ENCODE results near the gene VPS54.
"Not testable (repeated sequence)": the region's sequence is repeated elsewhere in the genome, so short reads cannot be mapped to it uniquely, and the experiment has no call there.

Gene VPS54

DNA sequence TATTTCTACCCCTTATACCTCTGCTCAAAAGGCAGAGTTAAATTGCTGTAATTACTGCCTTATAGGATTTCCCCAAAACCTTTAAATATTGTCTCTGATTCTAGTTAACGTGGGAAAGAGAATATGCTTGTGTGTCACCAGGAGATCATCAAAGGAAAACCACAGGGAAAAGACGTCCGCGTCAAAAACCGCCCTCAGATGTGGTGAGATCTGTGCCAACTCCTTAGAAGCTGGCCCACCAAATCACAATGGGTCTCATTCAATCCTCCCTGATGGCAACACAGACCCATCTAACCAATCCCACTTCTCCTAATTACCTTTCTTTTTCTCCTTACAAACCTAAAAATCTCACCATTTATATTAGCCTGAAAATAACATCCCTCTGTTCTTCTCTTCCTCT, 25.4 kb downstream of the VPS54 start:
- no peak for DNase-seq (ENCODE audit: low read depth in 3 of 3)

- DNase-seq (ENCODE audit: low read depth in 3 of 3): not testable (repeated sequence)
Measured at GRCh38 chr2:63993130-63993584, 26.1 kb downstream of the VPS54 start.

DNA sequence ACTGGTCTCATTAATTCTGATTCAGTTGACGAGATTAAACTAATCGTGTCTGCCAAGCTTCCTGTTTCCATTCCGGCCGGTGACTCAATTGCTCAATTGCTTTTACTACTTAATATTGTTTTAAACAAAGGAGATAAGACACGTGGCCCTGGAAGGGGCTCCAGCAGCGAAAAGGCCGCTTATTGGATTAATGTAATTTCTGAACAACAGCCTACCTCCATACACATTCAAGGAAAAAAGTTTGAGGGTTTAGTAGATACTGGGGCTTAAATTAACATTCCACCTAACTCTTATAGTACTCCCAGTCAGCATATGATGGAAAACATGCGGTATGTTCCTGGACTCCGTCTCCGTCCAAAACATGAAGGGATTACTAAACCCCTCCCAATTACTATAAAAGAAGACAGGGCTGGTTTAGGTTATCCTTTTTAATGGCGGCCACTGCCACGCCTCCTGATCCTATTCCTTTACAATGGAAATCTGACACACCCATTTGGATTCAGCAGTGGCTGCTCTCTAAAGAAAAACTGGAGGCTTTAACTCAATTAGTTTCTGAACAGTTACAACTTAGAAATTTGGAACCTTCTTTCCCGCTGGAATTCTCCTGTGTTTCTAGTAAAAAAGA, 27.1 kb downstream of the VPS54 start:
- no peak for DNase-seq (ENCODE audit: low read depth in 3 of 3)

DNA sequence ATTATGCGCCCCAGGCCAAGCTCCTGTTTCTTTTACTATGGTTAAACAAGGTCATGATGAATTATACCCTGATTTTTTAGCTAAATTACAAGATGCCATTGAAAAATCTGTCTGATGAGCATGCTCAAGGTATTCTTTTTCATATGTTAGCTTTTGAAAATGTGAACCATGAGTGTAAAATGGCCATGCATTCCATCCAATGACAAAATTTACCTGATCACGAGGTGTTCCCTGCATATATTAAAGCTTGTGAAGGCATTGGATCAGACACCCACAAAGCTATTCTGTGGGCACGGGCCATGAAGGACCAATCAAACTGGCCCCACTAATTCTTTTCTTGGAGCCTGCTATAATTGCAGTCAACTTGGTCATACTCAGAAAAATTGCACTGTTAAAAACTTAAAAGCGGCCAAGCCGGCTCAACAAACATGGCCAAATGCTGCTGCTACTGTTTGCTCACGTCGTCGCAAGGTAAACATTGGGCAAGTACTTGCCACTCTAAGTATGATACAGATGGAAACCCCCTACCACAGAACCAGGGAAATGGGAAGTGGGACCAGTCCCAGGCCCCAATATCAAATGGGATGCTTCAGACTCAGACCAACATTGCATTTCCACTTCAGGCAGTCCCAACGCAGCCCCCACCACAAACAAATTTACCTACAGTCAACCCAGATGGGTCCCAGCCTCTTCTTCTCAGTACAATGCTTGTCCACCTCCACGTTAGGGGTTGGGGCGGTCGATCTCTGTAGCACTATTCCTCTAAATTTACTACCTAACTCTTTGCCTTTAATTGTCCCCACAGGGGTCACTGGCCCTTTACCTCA, 27.8 kb downstream of the VPS54 start:
- not testable (repeated sequence) for DNase-seq (ENCODE audit: low read depth in 3 of 3)

DNA sequence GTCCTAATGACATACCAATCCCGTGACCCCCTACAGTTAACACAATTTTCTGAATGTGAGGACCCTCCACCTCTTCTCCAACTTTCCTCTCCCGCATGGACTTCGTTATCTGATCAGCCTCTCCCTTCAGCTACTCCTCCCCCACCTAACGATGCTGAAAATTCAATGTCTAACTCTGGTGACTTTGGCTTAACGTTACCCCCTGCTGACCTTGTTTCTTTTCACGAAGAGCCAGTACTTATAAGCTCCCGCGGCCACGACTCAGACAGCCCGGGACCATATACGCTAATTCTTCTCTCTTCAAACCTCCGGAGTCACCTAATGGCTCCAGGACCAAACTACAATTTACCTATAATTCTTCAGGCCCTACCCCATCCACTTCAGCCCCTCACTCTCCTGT, 29.2 kb downstream of the VPS54 start:
- no peak for DNase-seq (ENCODE audit: low read depth in 3 of 3)

DNA sequence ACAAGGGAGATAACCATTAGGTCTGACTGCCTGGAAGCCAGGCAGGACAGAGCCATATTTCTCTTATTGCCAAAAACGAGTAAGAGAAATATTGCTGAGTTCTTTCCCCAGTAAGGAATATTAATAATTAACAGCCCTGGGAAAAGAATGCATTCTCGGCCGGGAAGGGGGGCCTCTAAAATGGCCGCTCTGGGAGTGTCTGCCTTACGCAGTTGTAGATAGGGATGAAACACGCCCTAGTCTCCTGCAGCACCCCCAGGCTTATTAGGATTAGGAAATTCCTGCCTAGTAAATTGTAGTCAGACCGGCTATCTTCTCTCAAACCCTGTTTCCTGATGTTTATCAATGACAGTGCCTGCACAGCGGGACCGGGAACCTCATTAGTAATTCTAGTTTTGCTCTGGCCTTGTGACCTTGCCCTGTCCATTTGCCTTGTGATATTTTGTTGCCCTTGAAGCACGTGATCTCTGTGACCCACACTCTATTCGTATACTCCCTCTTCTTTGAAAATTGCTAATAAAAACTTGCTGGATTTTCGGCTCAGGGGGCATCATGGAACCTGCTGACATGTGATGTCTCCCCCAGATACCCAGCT, 30.3 kb downstream of the VPS54 start:
- not testable (repeated sequence) for DNase-seq (ENCODE audit: low read depth in 3 of 3)

GRCh38 chr2:63984606-63985359, 34.4 kb downstream of the VPS54 start:
- no peak for DNase-seq (ENCODE audit: low read depth in 3 of 3)

DNA sequence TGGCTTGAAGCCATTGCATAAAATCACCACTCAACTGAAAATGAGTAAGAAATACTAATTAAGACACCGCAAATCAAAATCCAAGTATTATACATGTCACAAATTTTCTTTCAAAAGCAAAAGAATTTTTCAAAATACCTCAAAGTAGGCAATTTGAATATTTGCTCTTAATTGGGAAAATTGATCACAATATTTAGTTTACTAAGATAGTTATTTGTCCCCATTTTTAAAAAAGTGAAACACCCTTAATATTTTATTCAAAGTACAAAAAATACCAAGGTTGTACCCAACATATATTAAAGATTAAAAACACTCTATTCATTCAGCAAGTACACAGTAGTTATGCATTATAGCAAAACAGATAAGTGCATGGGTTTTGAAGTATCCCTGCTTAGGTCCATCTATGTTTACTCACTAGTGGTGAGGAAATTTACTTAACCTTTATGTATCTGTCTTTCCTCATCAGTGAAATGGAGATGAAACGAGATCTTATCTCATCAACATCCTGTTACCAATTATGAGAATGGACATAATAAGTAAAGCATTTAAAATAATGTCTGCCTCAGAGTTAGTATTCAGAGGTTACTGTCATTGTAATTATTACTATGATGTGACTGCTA, 35.1 kb downstream of the VPS54 start:
- no peak for DNase-seq (ENCODE audit: low read depth in 3 of 3)

- DNase-seq (ENCODE audit: low read depth in 3 of 3): no peak
Measured at GRCh38 chr2:63982335-63982734, 36.9 kb downstream of the VPS54 start.

DNA sequence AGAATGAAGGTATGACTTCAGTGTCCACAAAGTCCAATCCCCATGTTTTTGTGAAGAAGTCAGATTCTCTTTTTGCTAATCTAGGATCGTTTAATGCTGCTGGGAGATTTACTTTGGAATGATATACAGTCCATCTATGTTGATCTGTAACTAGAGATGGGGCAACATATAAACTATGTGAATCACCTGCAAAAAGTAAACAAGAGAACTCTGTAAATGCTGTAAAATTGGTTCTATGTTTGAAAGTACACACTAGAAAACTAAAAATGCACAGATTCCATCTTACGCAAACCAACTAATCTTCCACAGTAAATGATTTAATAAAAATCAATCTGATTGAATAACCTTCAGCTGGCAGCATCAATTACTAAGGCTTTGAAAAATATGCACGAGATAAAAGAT, 37.5 kb downstream of the VPS54 start:
- DNase-seq (ENCODE audit: low read depth in 3 of 3): no peak

DNA sequence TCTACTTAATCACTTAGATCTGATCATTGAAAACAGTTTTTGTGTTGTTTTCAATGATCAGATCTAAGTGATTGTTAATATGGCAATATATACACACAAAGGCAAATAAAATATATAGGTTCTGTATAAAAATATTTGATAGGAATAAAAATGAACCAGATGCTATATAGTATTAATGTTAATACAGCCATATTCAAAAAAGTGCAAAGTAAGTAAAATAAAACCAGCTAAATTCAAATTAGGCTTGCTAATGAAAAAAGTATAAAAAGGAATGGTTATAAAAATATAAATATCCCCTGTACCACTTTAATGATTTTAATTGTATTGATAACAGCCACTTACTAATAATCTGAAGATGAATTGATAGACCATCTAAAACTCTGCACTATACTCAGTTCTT, 38.4 kb downstream of the VPS54 start:
- no peak for DNase-seq (ENCODE audit: low read depth in 3 of 3)

DNA sequence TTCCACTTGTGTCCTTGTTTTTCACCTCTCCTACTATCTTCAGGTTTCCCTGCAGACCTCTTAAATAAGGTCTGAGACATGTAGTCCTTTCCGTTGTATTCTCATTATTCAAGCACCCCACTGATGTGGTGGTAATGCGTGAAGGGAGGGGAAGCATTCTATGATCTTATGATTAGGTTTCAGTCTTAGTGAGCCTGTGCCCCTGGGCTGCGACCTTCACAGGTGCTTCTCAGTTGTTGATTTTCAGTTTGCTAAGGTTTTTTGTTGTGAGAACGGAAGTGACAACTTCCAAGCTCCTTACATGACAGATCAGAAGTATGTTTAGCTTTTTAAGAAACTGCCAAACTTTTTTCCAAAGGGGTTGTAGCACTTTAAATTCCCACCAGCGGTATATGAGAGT, 41.3 kb downstream of the VPS54 start:
- DNase-seq (ENCODE audit: low read depth in 3 of 3): no peak

GRCh38 chr2:63976125-63976510, 43.1 kb downstream of the VPS54 start:
- DNase-seq (ENCODE audit: low read depth in 3 of 3): no peak

DNA sequence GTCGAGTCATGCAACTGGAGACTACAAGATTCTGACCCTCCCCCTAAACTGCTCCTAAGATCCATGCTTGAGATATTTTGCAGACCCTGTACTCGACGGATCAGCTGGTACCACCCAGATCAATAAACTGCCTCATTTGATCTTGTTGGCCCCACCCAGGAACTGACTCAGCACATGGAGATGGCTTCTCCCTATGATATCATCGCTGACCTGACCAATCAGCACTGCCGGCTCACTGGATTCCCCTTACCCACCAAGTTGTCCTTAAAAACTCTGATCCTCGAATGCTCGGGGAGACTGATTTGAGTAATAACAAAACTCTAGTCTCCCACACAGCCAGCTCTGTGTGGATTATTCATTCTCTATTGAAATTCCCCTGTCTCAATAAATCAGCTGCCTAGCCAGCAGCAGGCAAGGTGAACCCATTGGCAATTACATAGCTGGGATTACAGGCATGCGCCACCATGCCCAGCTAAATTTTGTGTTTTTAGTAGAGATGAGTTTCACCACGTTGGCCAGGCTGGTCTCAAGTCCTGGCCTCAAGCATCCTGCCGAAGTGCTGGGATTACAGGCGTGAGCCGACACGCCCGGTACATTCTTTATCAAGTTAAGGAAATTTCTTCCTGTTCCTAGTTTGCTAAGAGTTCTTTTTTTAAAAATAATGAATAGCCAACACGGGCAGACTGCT, 43.6 kb downstream of the VPS54 start:
- no peak for DNase-seq (ENCODE audit: low read depth in 3 of 3)

- not testable (repeated sequence) for DNase-seq (ENCODE audit: low read depth in 3 of 3)
Measured at GRCh38 chr2:63975036-63975435, 44.2 kb downstream of the VPS54 start.

DNA sequence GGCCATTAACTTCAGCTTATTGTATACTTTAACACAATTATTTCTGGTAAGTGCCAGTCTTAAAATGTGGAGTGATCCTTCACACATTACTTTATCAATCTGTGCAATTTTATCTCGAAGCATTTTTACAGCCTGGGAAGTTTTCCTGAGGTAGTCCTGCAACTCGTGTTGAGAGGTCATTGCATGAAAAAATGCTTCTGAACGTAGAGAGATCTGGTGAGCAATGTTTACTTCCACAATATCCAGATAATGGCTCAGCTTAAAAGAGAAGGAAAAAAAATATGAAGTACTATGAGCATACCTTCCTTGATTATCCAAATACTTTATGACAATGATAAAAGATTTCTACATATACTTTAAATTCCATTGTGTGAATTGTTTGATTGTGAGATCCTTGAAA, 57.0 kb downstream of the VPS54 start:
- DNase-seq (ENCODE audit: low read depth in 3 of 3): no peak

GRCh38 chr2:63950414-63950813, 68.8 kb downstream of the VPS54 start:
- DNase-seq (ENCODE audit: low read depth in 3 of 3): no peak

DNA sequence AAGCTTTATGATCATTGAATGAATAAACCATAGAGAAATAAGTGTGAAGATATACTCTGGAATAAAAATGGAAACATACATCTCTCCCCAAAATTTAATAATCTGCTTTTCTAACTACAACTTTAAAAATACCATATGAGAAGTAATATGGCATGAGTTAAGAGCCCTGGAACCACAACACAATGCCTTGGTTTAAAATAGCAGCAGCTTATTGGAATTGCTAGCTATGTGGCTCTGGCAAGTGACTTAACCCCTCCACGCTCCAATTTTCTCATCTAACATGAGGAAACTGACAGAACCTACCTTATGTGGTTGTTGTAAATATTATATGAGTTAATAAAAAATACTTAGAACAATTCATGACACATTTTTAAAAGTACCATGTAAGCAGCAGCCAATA, 76.4 kb downstream of the VPS54 start:
- no peak for DNase-seq (ENCODE audit: low read depth in 3 of 3)

DNA sequence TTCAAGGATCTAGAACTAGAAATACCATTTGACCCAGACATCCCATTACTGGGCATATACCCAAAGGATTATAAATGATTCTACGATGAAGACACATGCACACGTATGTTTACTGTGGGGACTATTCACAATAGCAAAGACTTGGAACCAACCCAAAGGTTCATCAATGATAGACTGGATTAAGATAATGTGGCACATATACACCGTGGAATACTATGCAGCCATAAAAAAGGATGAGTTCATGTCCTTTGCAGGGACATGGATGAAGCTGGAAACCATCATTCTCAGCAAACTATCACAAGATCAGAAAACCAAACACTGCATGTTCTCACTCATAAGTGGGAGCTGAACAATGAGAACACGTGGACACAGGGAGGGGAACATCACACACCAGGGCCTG, 87.1 kb downstream of the VPS54 start:
- DNase-seq (ENCODE audit: low read depth in 3 of 3): not testable (repeated sequence)

GRCh38 chr2:63926815-63927214, 92.4 kb downstream of the VPS54 start:
- DNase-seq (ENCODE audit: low read depth in 3 of 3): no peak

GRCh38 chr2:63914311-63914710, 104.9 kb downstream of the VPS54 start:
- no peak for DNase-seq (ENCODE audit: low read depth in 3 of 3)
